ENCODE data around the gene EIF3L. TPM values are rescaled to one million over a fixed set of nuclear protein-coding genes. Genes with fewer than 3 reads are reported as not detected.
A peak's percentile ranks its signal among the peaks of the same experiment; 100 is the strongest.
"Not testable (repeated sequence)": the region's sequence is repeated elsewhere in the genome, so short reads cannot be mapped to it uniquely, and the experiment has no call there.

Gene EIF3L
- polyA plus RNA-seq, 1 of the 3 experiments (the other 2 are of a cell fraction): 478 TPM

DNA sequence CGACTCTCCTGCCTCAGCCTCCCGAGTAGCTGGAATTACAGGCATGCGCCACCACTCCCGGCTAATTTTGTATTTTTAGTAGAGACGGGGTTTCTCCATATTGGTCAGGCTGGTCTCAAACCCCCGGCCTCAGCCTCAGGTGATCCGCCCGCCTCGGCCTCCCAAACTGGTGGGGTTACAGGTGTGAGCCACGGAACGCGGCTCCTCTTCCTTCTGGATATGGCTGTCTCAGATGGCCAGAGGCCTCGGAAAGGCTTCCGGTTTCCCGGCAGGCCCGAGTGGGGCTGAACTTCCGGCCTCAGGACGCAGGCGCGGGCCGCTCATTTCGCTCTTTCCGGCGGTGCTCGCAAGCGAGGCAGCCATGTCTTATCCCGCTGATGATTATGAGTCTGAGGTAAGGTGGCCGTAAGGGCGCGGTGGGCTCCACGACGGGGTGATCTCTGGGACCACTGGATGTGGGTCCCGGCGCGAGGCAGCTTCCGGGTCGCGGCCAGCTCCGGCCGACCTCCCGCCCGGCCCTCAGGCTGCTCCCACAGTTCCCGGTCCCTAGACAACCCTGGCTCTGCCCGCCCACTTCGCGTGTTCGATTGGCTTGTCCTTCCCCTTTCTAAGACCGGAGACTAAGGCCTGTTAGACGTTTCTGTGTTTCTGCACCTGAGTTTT is at the start of gene EIF3L (continued):
- TF ChIP-seq, protein P1, sequence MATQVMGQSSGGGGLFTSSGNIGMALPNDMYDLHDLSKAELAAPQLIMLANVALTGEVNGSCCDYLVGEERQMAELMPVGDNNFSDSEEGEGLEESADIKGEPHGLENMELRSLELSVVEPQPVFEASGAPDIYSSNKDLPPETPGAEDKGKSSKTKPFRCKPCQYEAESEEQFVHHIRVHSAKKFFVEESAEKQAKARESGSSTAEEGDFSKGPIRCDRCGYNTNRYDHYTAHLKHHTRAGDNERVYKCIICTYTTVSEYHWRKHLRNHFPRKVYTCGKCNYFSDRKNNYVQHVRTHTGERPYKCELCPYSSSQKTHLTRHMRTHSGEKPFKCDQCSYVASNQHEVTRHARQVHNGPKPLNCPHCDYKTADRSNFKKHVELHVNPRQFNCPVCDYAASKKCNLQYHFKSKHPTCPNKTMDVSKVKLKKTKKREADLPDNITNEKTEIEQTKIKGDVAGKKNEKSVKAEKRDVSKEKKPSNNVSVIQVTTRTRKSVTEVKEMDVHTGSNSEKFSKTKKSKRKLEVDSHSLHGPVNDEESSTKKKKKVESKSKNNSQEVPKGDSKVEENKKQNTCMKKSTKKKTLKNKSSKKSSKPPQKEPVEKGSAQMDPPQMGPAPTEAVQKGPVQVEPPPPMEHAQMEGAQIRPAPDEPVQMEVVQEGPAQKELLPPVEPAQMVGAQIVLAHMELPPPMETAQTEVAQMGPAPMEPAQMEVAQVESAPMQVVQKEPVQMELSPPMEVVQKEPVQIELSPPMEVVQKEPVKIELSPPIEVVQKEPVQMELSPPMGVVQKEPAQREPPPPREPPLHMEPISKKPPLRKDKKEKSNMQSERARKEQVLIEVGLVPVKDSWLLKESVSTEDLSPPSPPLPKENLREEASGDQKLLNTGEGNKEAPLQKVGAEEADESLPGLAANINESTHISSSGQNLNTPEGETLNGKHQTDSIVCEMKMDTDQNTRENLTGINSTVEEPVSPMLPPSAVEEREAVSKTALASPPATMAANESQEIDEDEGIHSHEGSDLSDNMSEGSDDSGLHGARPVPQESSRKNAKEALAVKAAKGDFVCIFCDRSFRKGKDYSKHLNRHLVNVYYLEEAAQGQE (IDR thresholded peaks at IDR 0.05; ENCODE audit: low read depth, low read length): 0 out of 2 replicates have a peak, but pooled peaks have one; percentile 10
- TF ChIP-seq YY1 (IDR thresholded peaks at IDR 0.05; ENCODE audit: low read depth) (peak; percentile 90), EP300 (IDR thresholded peaks at IDR 0.05; ENCODE audit: borderline replicate concordance in 1 of 2, low read depth in 1 of 2, low read length in 1 of 2) (no peak)
- TF ChIP-seq, protein P2, sequence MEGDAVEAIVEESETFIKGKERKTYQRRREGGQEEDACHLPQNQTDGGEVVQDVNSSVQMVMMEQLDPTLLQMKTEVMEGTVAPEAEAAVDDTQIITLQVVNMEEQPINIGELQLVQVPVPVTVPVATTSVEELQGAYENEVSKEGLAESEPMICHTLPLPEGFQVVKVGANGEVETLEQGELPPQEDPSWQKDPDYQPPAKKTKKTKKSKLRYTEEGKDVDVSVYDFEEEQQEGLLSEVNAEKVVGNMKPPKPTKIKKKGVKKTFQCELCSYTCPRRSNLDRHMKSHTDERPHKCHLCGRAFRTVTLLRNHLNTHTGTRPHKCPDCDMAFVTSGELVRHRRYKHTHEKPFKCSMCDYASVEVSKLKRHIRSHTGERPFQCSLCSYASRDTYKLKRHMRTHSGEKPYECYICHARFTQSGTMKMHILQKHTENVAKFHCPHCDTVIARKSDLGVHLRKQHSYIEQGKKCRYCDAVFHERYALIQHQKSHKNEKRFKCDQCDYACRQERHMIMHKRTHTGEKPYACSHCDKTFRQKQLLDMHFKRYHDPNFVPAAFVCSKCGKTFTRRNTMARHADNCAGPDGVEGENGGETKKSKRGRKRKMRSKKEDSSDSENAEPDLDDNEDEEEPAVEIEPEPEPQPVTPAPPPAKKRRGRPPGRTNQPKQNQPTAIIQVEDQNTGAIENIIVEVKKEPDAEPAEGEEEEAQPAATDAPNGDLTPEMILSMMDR (IDR thresholded peaks at IDR 0.05): no peak

DNA sequence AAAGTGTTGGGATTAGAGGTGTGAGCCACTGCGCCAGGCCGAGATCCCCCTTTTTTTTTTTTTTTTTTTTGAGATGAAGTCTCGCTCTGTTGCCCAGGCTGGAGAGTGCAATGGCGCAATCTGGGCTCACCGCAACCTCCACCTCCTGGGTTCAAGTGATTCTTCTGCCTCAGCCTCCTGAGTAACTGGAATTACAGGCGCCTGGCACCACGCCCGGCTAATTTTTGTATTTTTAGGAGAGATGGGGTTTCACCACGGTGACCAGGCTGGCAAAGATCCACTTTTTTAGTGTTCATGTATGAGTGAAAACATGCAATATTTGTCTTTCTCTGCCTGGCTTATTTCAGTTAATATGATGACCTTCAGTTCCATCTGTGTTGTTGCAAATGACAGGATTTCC is 49.2 kb upstream of the EIF3L start:
- POLR2A ChIA-PET; H3F3A ChIP-seq (replicated peaks; ENCODE audit: insufficient read depth); H3K4me2 ChIP-seq; H3K9ac ChIP-seq; H3K9me2 ChIP-seq; H3K4me3 ChIP-seq (ENCODE audit: low read depth in 2 of 2, low read length in 1 of 2); H3K79me2 ChIP-seq (ENCODE audit: insufficient read depth); DNase-seq; H2AFZ ChIP-seq (ENCODE audit: low read depth); H3K27ac ChIP-seq (ENCODE audit: low read depth in 2 of 2, low read length in 1 of 2); H3K27me3 ChIP-seq (ENCODE audit: insufficient read depth); H3K9me3 ChIP-seq; H4K20me1 ChIP-seq (ENCODE audit: insufficient read depth); H3K36me3 ChIP-seq (replicated peaks in 1 of 2; ENCODE audit: control insufficient read depth in 1 of 2, insufficient read depth in 2 of 2, low read length in 1 of 2): not testable (repeated sequence)
- WGBS (ENCODE audit: low lambda C conversion rate): 75% methylated on average over 9 of the region's 9 CpGs
- CTCF ChIA-PET: interaction anchor here (1.2 kb wide), 1 partner anchor 8 kb away, joined by 5 read pairs; no protein-coding TSS in a partner anchor
- H3K4me1 ChIP-seq (ENCODE audit: control insufficient read depth in 1 of 2, insufficient read depth in 2 of 2, low read depth in 1 of 2, low read length in 1 of 2): peaks cover 0 to 18% of the 10 kb centered on the region in 2 experiments; a peak in 1 of 4 replicates

GRCh38 chr22:37801946-37802309 is 47.3 kb upstream of the EIF3L start:
- CTCF ChIA-PET: interaction anchor here (0.6 to 1.4 kb wide), 3 partner anchors 57 to 193 kb away, joined by 3 read pairs; partner anchors contain the start of gene GGA1
- peak overlapping the region; percentile 58 to 68 for H3K4me3 ChIP-seq (ENCODE audit: low read depth in 2 of 2, low read length in 1 of 2)
- H3K9ac ChIP-seq: peak overlapping the region; percentile 66; the same call in 1 of the 2 replicates
- 18% methylated on average over 8 of the region's 13 CpGs for WGBS (ENCODE audit: low lambda C conversion rate)
- H3K4me1 ChIP-seq (ENCODE audit: control insufficient read depth in 1 of 2, insufficient read depth in 2 of 2, low read depth in 1 of 2, low read length in 1 of 2): peaks cover 0 to 28% of the 10 kb centered on the region in 2 experiments; a peak in 2 of 4 replicates
- H4K20me1 ChIP-seq (ENCODE audit: insufficient read depth): no peaks in the 10 kb centered on the region
- H3K27ac ChIP-seq (ENCODE audit: low read depth in 2 of 2, low read length in 1 of 2): peak overlapping the region in 1 of 2 experiments; percentile 85; a peak in 1 of 4 replicates
- H3K36me3 ChIP-seq (replicated peaks in 1 of 2; ENCODE audit: control insufficient read depth in 1 of 2, insufficient read depth in 2 of 2, low read length in 1 of 2): no peaks in the 10 kb centered on the region
- TF ChIP-seq, protein P3, sequence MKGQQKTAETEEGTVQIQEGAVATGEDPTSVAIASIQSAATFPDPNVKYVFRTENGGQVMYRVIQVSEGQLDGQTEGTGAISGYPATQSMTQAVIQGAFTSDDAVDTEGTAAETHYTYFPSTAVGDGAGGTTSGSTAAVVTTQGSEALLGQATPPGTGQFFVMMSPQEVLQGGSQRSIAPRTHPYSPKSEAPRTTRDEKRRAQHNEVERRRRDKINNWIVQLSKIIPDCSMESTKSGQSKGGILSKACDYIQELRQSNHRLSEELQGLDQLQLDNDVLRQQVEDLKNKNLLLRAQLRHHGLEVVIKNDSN (IDR thresholded peaks at IDR 0.05; ENCODE audit: borderline replicate concordance, low read depth): peak; percentile 69; the same call in 1 of the 2 replicates
- no peak for TF ChIP-seq FOSL2 (IDR thresholded peaks at IDR 0.05; ENCODE audit: borderline replicate concordance, low read depth)
- no peak for TF ChIP-seq JUND (IDR thresholded peaks at IDR 0.05)
- TF ChIP-seq, protein P1 (IDR thresholded peaks at IDR 0.05; ENCODE audit: low read depth, low read length): no peak
- no peak for TF ChIP-seq RFX5 (IDR thresholded peaks at IDR 0.05; ENCODE audit: low read length)
- no peak for TF ChIP-seq RAD21 (IDR thresholded peaks at IDR 0.05; ENCODE audit: low read length)
- TF ChIP-seq MEF2A (IDR thresholded peaks at IDR 0.05; ENCODE audit: borderline replicate concordance, low read depth): no peak
- no peak for TF ChIP-seq FOXJ3 (CRISPR knock-in tag; IDR thresholded peaks at IDR 0.05)
- H3F3A ChIP-seq (replicated peaks; ENCODE audit: insufficient read depth): peaks cover 11% of the 10 kb centered on the region
- H3K9me2 ChIP-seq: no peaks in the 10 kb centered on the region
- peak; percentile 69 for DNase-seq
- H3K4me2 ChIP-seq: peak overlapping the region; percentile 96
- peak overlapping the region; percentile 87; the same call in 1 of the 2 replicates for H2AFZ ChIP-seq (ENCODE audit: low read depth)
- H3K27me3 ChIP-seq (ENCODE audit: insufficient read depth): no peaks in the 10 kb centered on the region
- H3K79me2 ChIP-seq (ENCODE audit: insufficient read depth): peaks cover 16% of the 10 kb centered on the region
- POLR2A ChIA-PET: interaction anchor here (1.0 kb wide), 1 partner anchor 10 kb away, joined by 3 read pairs; no protein-coding TSS in a partner anchor
- H3K9me3 ChIP-seq: no peaks in the 10 kb centered on the region

All from SK-N-SH (cell line).